T-helper 1 cell treated with Interleukin-12 subunit alpha and Interleukin-12 subunit beta and Interleukin-4 antibody, amounts not matched to agents 30 ng/mL and 1 ng/mL, for 36 hours (primary cell): ENCODE measurements around the gene ADM. TPM values are rescaled to one million over a fixed set of nuclear protein-coding genes. Genes with fewer than 3 reads are reported as not detected.

Source experiments
- total RNA-seq: library from RNA; stranded (reverse); gene quantifications from 2 replicates; pipeline ENCODE4 v1.2.3, GENCODE V29; 2022

Gene ADM
- total RNA-seq, 1 donor from 2014 or later = 0.64 TPM

Other genes with a start within 250 kb of the ADM start
- gene SBF2, start 10.9 kb upstream of the ADM start, total RNA-seq = 5.3 and 6.1 TPM in 2 replicates
- 27.1 and 27.2 TPM in 2 replicates for gene AMPD3, start 150.2 kb downstream of the ADM start, total RNA-seq
- gene RNF141, start 236.1 kb downstream of the ADM start, total RNA-seq = 10.5 and 11.8 TPM in 2 replicates